Liver (tissue), 9 donors: Measurements from ENCODE around the gene P2RX7. TPM values are rescaled to one million over a fixed set of nuclear protein-coding genes. Genes with fewer than 3 reads are reported as not detected.
A peak's percentile ranks its signal among the peaks of the same experiment; 100 is the strongest.

Experiments used
- DNase-seq: peaks from one replicate; pipeline ENCODE4 v3.0.0-alpha.2; 2017; ENCODE audit warnings: low spot score
- H3K27ac ChIP-seq, 2 donors: one replicate each; pipeline ENCODE4 v1.7.0; 2013; ENCODE audit warnings: inconsistent platforms in 2 of 2, low read length in 2 of 2, control low read depth in 1 of 2, low read depth in 1 of 2, mild to moderate bottlenecking in 1 of 2
- H3K27me3 ChIP-seq, 4 donors: one replicate each; pipeline versions ENCODE4 v1.6.1 to v1.7.0; 2013; ENCODE audit warnings: low read length in 3 of 4, inconsistent platforms in 1 of 4, mild to moderate bottlenecking in 1 of 4, moderate library complexity in 1 of 4; ENCODE audit not compliant: control insufficient read depth in 4 of 4, insufficient read depth in 4 of 4
- H3K36me3 ChIP-seq, 4 donors: one replicate each; pipeline versions ENCODE4 v1.6.1 to v1.7.0; 2013; ENCODE audit warnings: low read length in 3 of 4, mild to moderate bottlenecking in 3 of 4, low read depth in 1 of 4, moderate library complexity in 1 of 4; ENCODE audit not compliant: control insufficient read depth in 4 of 4, insufficient read depth in 3 of 4
- H3K4me1 ChIP-seq, 4 donors: one replicate each; pipeline versions ENCODE4 v1.6.1 to v1.7.0; 2013; ENCODE audit warnings: low read length in 3 of 4, mild to moderate bottlenecking in 3 of 4, moderate library complexity in 1 of 4; ENCODE audit not compliant: control insufficient read depth in 4 of 4, insufficient read depth in 4 of 4
- H3K4me3 ChIP-seq, 3 donors: one replicate each; pipeline versions ENCODE4 v1.6.1 to v1.7.0; 2013; ENCODE audit warnings: low read length in 3 of 3, control low read depth in 1 of 3, low read depth in 1 of 3, mild to moderate bottlenecking in 1 of 3
- H3K9ac ChIP-seq, 2 donors: one replicate each; pipeline ENCODE4 v1.7.0; 2013; ENCODE audit warnings: low read length in 2 of 2, mild to moderate bottlenecking in 2 of 2, moderate library complexity in 2 of 2, control low read depth in 1 of 2, low read depth in 1 of 2
- H3K9me3 ChIP-seq, 4 donors: one replicate each; pipeline versions ENCODE4 v1.6.1 to v1.7.0; 2013; ENCODE audit warnings: low read length in 3 of 4; ENCODE audit not compliant: control insufficient read depth in 4 of 4
- CTCF ChIP-seq: fragments of 150-350 bp; IDR thresholded peaks from 2 replicates; pipeline ENCODE4 v1.5.1; 2017; ENCODE audit warnings: improper control_type of control experiment, low read depth, low read length; ENCODE audit not compliant: missing input control
- EGR1 ChIP-seq, 2 donors: IDR thresholded peaks; 2 replicates each; pipeline ENCODE4 v1.6.1; 2016 to 2018; ENCODE audit warnings: antibody characterized with exemption in 2 of 2, low read depth in 2 of 2
- FOXA1 ChIP-seq: IDR thresholded peaks from 2 replicates; pipeline ENCODE4 v1.6.1; 2016; ENCODE audit warnings: antibody characterized with exemption
- FOXA2 ChIP-seq: IDR thresholded peaks from 2 replicates; pipeline ENCODE4 v1.6.1; 2016; ENCODE audit warnings: antibody characterized with exemption
- GABPA ChIP-seq, 2 donors: IDR thresholded peaks in 1 of 2; conservative IDR thresholded peaks in 1 of 2; 2 replicates each; pipeline ENCODE4 v1.6.1; 2016; ENCODE audit warnings: antibody characterized with exemption in 2 of 2, mild to moderate bottlenecking in 1 of 2, moderate library complexity in 1 of 2
- HNF4A ChIP-seq, 2 donors: conservative IDR thresholded peaks; 2 replicates each; pipeline ENCODE4 v1.6.1; 2016; ENCODE audit warnings: antibody characterized with exemption in 2 of 2, mild to moderate bottlenecking in 2 of 2
- HNF4G ChIP-seq: IDR thresholded peaks from 2 replicates; pipeline ENCODE4 v1.6.1; 2016; ENCODE audit warnings: antibody characterized with exemption
- JUND ChIP-seq, 2 donors: IDR thresholded peaks; 2 replicates each; pipeline ENCODE4 v1.6.1; 2016; ENCODE audit warnings: antibody characterized with exemption in 2 of 2
- MAX ChIP-seq: IDR thresholded peaks from 2 replicates; pipeline ENCODE4 v1.6.1; 2016; ENCODE audit warnings: antibody characterized with exemption
- NR2F2 ChIP-seq: IDR thresholded peaks from 2 replicates; pipeline ENCODE4 v1.6.1; 2016; ENCODE audit warnings: antibody characterized with exemption
- RAD21 ChIP-seq, 2 donors: IDR thresholded peaks; 2 replicates each; pipeline ENCODE4 v1.6.1; 2016; ENCODE audit warnings: antibody characterized with exemption in 2 of 2, mild to moderate bottlenecking in 2 of 2
- REST ChIP-seq: IDR thresholded peaks from 2 replicates; pipeline ENCODE4 v1.6.1; 2016; ENCODE audit warnings: antibody characterized with exemption, mild to moderate bottlenecking
- RXRA ChIP-seq, 2 donors: IDR thresholded peaks; 2 replicates each; pipeline ENCODE4 v1.6.1; 2017 to 2018; ENCODE audit warnings: antibody characterized with exemption in 2 of 2, mild to moderate bottlenecking in 1 of 2
- SP1 ChIP-seq: IDR thresholded peaks from 2 replicates; pipeline ENCODE4 v1.6.1; 2018; ENCODE audit warnings: antibody characterized with exemption, mild to moderate bottlenecking
- TAF1 ChIP-seq: conservative IDR thresholded peaks from 2 replicates; pipeline ENCODE4 v1.6.1; 2016; ENCODE audit warnings: antibody characterized with exemption, mild to moderate bottlenecking
- YY1 ChIP-seq: IDR thresholded peaks from 2 replicates; pipeline ENCODE4 v1.6.1; 2016; ENCODE audit warnings: antibody characterized with exemption, mild to moderate bottlenecking
- ZBTB33 ChIP-seq: IDR thresholded peaks from 2 replicates; pipeline ENCODE4 v1.6.1; 2016; ENCODE audit warnings: antibody characterized with exemption
- WGBS: extraction: QIAGEN DNeasy Blood & Tissue Kit; methylation state at CpG from one replicate; pipeline ENCODE4 v1.1.7; 2013; 5-methylcytosine and 5-hydroxymethylcytosine counted together
- polyA plus RNA-seq, 2 donors: library from polyadenylated mRNA; stranded (reverse) in 1 of 2; unstranded in 1 of 2; fragments of 200-250 nt in 1 of 2; fragments of >200 nt in 1 of 2; fragmentation: Nextera tagmentation in 1 of 2; extraction: Ambion mirVana in 1 of 2; gene quantifications; one replicate each; pipeline versions ENCODE4 v1.2.1 to v1.2.3, GENCODE V29; 2013 to 2015
- total RNA-seq, 2 donors: library from RNA; depleted of rRNA; stranded (reverse); fragments of >200 nt; gene quantifications; one replicate each; pipeline ENCODE4 v1.2.3, GENCODE V29; 2014
- TF ChIP-seq, protein P1 (sequence below): IDR thresholded peaks from 2 replicates; pipeline ENCODE4 v1.6.1; 2016; ENCODE audit warnings: antibody characterized with exemption
- donor health status: healthy.
- donor health status: healthy.
- donor health status: healthy.
- donor health status: healthy.
- donor health status: healthy.

P2RX7 gene
- total and polyA plus RNA-seq, 4 donors = 1.2 to 3.2 (median 2.2) TPM

GRCh38 chr12:121095544-121096198, 37.0 kb upstream of the P2RX7 start:
- WGBS = 3% methylated on average over 33 of the region's 33 CpGs
- peak; percentile 78 for DNase-seq
- H3K27me3 ChIP-seq = no peaks in the 10 kb centered on the region
- no peaks in the 10 kb centered on the region for H3K36me3 ChIP-seq
- H3K4me1 ChIP-seq = peaks cover 8 to 12% (median 10%) of the 10 kb centered on the region in 4 donors
- no peak overlapping the region for H3K27ac ChIP-seq
- peak overlapping the region; percentile 30 to 69 (median 36) for H3K4me3 ChIP-seq
- TF ChIP-seq MAX (peak; percentile 38), EGR1 (IDR thresholded peaks at IDR 0.05; ENCODE audit: low read depth in 2 of 2) (no peak), FOXA1 (no peak), HNF4G (no peak), YY1 (no peak), REST (no peak), RXRA (IDR thresholded peaks at IDR 0.05) (no peak), HNF4A (conservative IDR thresholded peaks at IDR 0.05) (no peak), JUND (IDR thresholded peaks at IDR 0.05) (no peak), ZBTB33 (no peak), FOXA2 (no peak), GABPA (IDR thresholded peaks at IDR 0.05 in 1 of 2, conservative IDR thresholded peaks at IDR 0.05 in 1 of 2) (no peak), TAF1 (no peak), NR2F2 (peak; percentile 83), CTCF (peak; percentile 80), RAD21 (IDR thresholded peaks at IDR 0.05) (peak; percentile 77 to 88), SP1 (no peak)
- TF ChIP-seq, protein P1, sequence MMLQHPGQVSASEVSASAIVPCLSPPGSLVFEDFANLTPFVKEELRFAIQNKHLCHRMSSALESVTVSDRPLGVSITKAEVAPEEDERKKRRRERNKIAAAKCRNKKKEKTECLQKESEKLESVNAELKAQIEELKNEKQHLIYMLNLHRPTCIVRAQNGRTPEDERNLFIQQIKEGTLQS = no peak
- H3K9me3 ChIP-seq = no peaks in the 10 kb centered on the region
- H3K9ac ChIP-seq = no peak overlapping the region
